ENCODE data around the gene HSPA1L.

The HSPA1L gene

DNA sequence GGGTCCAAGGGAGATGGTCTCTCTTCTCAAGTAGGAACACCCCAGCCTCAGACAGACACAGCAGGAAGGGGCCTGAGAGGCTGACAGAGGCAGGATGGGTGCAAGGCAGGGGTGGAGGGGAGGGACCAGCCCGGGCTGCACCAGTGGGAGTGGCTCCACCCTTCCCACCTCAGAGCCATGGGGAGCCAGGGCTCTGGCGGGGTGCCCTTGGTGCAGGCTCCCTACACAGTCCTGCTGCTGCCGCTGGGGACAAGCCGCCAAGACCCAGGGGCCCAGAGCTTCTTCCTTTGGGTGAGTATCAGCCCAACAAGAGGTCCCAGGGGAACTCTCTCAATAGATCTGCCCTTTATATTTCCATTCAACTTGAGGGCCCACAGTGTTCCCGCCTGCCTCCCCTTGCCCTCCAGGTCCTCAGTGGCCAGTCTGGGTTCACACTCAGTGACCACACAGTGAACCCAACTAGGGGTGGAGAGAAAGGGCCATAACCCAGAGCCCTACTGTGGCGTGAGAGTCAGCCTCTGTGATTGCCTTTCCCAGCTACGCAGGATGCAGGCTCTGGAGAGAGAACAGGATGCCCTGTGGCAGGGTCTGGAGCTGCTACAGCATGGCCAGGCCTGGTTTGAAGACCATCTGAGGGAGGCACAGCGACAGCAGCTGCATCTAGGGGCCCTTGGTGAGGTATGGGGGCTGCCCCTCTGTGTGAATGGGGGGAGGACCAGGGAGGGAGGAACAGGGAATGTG is 52.0 kb downstream of the HSPA1L start:
- no peak for DNase-seq

DNA sequence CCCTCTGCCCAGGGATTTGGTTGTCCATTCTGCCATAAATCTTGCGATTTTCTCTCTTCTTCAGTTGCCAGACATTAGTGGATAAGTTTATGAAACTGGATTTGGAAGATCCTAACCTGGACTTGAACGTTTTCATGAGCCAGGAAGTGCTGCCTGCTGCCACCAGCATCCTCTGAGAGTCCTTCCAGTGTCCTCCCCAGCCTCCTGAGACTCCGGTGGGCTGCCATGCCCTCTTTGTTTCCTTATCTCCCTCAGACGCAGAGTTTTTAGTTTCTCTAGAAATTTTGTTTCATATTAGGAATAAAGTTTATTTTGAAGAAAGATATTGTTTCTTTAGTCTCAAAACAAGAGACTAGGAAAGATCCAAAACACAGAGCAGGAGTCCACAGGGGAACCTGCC is 52.7 kb downstream of the HSPA1L start, which contains the start of gene SAPCD1:
SAPCD1 (plus strand) TSS at position 301 of the 400 bp plus-strand sequence. CDS start 399 bp downstream, outside the sequence.
- DNase-seq: no peak

DNA sequence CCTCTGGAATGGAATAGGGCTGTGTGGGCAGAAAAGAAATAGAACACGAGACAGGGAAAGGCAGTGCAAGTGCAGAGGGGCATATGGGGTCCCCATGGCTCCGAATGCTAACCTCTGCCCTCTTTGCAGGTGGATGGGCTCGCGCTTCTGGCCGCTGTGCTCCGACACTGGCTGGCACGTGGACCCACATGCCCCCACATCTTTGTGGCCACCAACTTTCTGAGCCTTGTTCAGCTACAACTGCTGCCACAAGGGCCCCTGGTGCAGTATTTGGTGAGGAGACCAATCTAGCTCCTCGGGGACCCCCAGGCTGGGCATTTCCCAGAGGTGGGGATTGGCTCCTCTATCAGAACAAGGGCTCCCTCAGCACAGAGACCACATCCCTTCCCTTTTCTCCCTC is 53.7 kb downstream of the HSPA1L start:
- no peak for DNase-seq

DNA sequence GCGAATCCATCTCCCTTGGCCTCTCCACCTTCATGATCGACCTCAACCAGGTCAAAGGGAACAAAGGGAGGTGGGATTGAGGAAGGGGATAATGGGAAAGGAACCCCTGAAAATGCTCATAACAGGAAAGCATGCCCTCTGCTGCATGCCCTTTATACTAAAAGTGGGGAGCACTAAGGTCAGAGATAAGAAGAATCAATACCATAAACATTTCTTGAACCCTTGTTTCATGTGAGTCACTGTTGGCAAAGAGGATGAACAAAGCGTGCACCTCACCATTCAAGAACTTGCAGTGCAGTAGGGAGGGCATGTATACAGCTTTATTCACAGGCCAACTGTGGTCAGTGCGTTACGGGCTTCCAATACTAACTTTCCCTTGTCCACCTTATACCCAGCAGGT is 54.3 kb downstream of the HSPA1L start:
- no peak for DNase-seq
